ENCODE results near the gene ATP6AP1.
A peak's percentile ranks its signal among the peaks of the same experiment; 100 is the strongest.

The ATP6AP1 gene, protein sequence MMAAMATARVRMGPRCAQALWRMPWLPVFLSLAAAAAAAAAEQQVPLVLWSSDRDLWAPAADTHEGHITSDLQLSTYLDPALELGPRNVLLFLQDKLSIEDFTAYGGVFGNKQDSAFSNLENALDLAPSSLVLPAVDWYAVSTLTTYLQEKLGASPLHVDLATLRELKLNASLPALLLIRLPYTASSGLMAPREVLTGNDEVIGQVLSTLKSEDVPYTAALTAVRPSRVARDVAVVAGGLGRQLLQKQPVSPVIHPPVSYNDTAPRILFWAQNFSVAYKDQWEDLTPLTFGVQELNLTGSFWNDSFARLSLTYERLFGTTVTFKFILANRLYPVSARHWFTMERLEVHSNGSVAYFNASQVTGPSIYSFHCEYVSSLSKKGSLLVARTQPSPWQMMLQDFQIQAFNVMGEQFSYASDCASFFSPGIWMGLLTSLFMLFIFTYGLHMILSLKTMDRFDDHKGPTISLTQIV

DNA sequence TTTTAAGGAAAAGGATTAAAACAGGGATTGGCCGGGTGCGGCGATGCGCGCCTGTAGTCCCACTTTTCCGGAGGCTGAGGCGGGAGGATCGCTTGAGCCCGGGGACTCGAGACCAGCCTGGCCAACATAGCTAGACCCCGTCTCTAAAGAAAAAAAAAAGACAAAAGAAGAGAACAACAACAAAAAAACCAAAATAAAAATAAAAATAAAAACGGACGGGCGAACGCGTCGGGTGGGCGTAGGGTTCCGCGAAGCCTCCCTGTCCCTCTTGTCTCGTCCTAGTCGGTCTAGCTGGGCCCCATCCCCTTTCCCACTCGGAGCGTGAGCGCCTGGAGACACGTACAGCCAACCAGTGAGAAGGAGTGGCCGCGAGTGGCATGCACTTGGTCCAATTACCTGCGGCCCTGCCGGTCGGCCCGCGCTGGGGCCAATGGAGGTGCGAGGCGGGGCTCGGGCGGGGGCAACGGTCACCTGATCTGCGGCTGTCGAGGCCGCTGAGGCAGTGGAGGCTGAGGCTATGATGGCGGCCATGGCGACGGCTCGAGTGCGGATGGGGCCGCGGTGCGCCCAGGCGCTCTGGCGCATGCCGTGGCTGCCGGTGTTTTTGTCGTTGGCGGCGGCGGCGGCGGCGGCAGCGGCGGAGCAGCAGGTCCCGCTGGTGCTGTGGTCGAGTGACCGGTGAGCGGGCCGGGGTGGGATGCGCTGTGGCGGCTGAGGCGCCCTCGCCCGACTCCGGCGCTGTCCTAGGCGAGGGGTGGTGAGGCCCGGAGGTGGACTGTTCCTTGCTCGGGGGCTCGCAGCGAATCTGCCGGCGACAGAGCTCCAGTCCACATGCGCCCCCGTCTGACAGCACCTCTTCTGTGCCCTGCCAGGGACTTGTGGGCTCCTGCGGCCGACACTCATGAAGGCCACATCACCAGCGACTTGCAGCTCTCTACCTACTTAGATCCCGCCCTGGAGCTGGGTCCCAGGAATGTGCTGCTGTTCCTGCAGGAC, at the start of gene ATP6AP1:
Gene ATP6AP1, plus strand, starts transcription at position 502 of the 996 bp plus-strand sequence. Its CDS starts 16 bp downstream, at position 518.
- TF ChIP-seq, protein P1, sequence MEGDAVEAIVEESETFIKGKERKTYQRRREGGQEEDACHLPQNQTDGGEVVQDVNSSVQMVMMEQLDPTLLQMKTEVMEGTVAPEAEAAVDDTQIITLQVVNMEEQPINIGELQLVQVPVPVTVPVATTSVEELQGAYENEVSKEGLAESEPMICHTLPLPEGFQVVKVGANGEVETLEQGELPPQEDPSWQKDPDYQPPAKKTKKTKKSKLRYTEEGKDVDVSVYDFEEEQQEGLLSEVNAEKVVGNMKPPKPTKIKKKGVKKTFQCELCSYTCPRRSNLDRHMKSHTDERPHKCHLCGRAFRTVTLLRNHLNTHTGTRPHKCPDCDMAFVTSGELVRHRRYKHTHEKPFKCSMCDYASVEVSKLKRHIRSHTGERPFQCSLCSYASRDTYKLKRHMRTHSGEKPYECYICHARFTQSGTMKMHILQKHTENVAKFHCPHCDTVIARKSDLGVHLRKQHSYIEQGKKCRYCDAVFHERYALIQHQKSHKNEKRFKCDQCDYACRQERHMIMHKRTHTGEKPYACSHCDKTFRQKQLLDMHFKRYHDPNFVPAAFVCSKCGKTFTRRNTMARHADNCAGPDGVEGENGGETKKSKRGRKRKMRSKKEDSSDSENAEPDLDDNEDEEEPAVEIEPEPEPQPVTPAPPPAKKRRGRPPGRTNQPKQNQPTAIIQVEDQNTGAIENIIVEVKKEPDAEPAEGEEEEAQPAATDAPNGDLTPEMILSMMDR (conservative IDR thresholded peaks at IDR 0.05; ENCODE audit: low read depth, low read length): no peak
- H3K4me3 ChIP-seq (ENCODE audit: low read depth, low read length): peak within 1 kb of the TSS; percentile 71
- DNase-seq (ENCODE audit: low read depth): peak; percentile 96

DNA sequence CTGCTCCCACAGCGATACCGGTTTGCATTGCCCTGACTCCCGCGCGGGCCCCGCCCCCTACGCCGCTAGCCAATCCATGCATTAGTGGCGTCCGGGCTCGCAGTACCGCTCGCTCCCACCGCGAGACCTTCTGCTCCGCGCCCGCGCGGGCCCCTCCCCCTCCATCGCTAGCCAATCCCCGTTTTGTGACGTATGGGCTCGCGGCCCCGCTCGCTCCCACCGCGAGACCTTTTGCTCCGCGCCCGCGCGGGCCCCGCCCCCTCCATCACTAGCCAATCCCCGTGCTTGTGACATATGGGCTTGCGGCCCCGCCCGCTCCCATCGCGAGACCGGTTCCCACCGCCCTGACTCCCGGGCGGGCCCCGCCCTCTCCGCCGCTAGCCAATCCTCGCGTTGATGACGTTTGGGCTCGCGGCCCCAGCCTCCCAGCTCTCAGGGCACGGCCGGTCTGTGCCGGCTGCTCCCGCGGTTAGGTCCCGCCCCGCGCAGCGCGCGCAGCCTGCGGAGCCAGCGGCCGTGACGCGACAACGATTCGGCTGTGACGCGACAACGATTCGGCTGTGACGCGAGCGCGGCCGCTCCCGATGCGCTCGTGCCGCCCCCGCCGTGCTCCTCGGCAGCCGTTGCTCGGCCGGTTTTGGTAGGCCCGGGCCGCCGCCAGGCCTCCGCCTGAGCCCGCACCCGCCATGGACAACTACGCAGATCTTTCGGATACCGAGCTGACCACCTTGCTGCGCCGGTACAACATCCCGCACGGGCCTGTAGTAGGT, 49.5 kb upstream of the ATP6AP1 start, which contains the start of gene EMD:
Gene EMD, plus strand, starts transcription at position 497 of the 770 bp plus-strand sequence. Its CDS starts 190 bp downstream, at position 687.
- TF ChIP-seq, protein P1 (conservative IDR thresholded peaks at IDR 0.05; ENCODE audit: low read depth, low read length): no peak
- peak within 1 kb of the TSS; percentile 74 for H3K4me3 ChIP-seq (ENCODE audit: low read depth, low read length)
- peak; percentile 98 for DNase-seq (ENCODE audit: low read depth)

DNA sequence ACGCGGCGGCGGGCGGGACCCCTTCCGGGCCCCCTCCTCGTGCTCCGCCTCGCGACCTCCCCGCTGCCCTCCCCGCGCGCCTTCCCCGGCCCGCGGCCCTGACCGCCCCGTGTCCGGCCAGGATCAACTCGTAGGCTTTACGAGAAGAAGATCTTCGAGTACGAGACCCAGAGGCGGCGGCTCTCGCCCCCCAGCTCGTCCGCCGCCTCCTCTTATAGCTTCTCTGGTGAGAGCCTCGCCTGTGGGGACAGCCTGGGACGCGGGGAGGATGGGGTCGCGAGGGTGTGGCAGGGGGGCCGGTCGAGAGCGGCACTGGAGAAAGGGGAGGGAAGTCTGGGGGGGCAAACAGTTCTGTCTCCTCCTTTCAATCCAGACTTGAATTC, 48.9 kb upstream of the ATP6AP1 start:
- DNase-seq (ENCODE audit: low read depth): no peak
- TF ChIP-seq, protein P1 (conservative IDR thresholded peaks at IDR 0.05; ENCODE audit: low read depth, low read length): no peak
- peak overlapping the region; percentile 74 for H3K4me3 ChIP-seq (ENCODE audit: low read depth, low read length)

DNA sequence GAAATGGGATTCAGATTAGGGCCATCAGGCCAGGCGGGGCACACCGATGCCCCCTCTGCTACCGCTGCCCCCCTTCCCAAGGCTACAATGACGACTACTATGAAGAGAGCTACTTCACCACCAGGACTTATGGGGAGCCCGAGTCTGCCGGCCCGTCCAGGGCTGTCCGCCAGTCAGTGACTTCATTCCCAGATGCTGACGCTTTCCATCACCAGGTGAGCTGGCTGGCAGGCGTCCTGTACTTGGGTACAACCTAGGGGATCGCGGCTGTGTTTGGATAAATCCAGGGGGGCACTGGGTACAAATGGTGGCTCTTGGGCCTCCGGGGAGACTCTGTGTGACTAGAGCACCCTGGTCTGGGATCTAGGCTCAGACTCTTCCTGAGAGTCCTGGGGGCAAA, 48.3 kb upstream of the ATP6AP1 start:
- no peak for DNase-seq (ENCODE audit: low read depth)
- TF ChIP-seq, protein P1 (conservative IDR thresholded peaks at IDR 0.05; ENCODE audit: low read depth, low read length): no peak
- H3K4me3 ChIP-seq (ENCODE audit: low read depth, low read length): peak overlapping the region; percentile 74

DNA sequence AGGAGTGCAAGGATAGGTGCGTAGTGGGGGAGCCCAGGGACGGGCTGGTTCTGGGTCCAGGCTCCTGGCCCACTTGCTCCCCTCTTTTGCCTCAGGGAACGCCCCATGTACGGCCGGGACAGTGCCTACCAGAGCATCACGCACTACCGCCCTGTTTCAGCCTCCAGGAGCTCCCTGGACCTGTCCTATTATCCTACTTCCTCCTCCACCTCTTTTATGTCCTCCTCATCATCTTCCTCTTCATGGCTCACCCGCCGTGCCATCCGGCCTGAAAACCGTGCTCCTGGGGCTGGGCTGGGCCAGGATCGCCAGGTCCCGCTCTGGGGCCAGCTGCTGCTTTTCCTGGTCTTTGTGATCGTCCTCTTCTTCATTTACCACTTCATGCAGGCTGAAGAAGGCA, 47.7 kb upstream of the ATP6AP1 start:
- TF ChIP-seq, protein P1 (conservative IDR thresholded peaks at IDR 0.05; ENCODE audit: low read depth, low read length): no peak
- no peak for DNase-seq (ENCODE audit: low read depth)
- no peak overlapping the region for H3K4me3 ChIP-seq (ENCODE audit: low read depth, low read length)

DNA sequence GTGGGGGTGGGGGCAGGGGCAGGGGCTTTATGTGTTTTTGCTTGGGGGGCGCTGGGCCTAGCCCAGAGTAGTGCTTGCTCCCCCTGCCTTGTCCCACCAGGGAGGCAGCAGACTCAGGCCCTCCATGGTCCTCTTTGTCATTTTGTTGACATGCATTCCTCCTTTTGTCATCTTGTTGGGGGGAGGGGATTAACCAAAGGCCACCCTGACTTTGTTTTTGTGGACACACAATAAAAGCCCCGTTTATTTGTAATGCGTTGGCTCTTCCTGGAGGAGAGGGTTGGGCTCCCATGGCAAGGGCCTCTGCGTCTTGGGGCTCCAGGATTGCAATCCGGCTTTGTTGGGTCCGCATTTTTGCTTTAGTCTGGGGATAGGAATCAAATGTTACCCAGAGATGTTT, 47.2 kb upstream of the ATP6AP1 start:
- TF ChIP-seq, protein P1 (conservative IDR thresholded peaks at IDR 0.05; ENCODE audit: low read depth, low read length): no peak
- no peak overlapping the region for H3K4me3 ChIP-seq (ENCODE audit: low read depth, low read length)
- DNase-seq (ENCODE audit: low read depth): no peak
